GM12801 (cell line): ENCODE results near the gene TNFRSF12A.

ENCODE experiments used
- TF ChIP-seq, protein P1 (sequence below): IDR thresholded peaks from one replicate; pipeline ENCODE4 v1.5.1; 2011; ENCODE audit warnings: control low read depth; ENCODE audit not compliant: insufficient read length; ENCODE audit errors: extremely low read depth

TNFRSF12A gene

DNA sequence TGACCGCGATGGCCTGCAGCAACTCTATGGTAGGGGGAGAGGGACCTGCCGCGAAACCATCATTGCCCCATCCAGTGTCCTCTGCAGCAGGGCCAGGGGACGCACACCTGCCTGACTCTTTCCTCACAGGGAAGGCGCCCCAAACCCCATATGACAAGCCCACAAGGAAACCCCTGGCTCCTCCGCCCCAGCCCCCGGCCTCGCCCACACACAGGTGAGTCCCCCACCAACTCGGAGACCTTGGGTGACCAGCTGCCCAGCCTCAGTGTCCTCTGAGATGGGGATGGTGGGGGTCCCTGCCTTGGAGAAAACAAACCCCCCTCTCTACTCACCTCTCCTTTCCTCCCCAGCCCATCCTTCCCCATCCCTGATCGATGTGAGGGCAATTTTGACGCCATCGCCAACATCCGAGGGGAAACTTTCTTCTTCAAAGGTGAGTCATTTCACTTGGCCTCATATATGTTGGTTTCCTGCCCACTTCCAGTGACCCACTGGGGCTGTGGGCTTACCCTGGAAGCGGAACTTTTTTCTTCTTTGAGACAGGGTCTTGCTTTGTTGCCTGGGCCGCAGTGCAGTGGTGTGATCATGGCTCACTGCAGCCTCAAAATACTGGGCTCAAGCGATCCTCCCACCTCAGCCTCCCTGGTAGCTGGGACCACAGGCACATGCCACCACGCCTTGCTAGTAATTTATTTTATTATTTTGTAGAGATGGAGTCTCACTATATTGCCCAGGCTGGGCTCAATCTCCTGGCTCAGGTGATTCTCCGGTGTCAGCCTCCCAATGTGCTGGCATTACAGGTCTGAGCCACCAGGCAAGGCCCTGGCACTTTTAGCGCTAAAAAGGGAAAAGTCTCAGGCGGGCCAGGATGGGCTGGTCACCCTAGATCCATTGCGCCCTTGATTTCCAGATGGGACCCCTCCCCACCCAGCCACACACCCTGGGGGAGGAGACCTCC lies 37.3 kb downstream of the TNFRSF12A start:
- TF ChIP-seq, protein P1, sequence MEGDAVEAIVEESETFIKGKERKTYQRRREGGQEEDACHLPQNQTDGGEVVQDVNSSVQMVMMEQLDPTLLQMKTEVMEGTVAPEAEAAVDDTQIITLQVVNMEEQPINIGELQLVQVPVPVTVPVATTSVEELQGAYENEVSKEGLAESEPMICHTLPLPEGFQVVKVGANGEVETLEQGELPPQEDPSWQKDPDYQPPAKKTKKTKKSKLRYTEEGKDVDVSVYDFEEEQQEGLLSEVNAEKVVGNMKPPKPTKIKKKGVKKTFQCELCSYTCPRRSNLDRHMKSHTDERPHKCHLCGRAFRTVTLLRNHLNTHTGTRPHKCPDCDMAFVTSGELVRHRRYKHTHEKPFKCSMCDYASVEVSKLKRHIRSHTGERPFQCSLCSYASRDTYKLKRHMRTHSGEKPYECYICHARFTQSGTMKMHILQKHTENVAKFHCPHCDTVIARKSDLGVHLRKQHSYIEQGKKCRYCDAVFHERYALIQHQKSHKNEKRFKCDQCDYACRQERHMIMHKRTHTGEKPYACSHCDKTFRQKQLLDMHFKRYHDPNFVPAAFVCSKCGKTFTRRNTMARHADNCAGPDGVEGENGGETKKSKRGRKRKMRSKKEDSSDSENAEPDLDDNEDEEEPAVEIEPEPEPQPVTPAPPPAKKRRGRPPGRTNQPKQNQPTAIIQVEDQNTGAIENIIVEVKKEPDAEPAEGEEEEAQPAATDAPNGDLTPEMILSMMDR: no peak

DNA sequence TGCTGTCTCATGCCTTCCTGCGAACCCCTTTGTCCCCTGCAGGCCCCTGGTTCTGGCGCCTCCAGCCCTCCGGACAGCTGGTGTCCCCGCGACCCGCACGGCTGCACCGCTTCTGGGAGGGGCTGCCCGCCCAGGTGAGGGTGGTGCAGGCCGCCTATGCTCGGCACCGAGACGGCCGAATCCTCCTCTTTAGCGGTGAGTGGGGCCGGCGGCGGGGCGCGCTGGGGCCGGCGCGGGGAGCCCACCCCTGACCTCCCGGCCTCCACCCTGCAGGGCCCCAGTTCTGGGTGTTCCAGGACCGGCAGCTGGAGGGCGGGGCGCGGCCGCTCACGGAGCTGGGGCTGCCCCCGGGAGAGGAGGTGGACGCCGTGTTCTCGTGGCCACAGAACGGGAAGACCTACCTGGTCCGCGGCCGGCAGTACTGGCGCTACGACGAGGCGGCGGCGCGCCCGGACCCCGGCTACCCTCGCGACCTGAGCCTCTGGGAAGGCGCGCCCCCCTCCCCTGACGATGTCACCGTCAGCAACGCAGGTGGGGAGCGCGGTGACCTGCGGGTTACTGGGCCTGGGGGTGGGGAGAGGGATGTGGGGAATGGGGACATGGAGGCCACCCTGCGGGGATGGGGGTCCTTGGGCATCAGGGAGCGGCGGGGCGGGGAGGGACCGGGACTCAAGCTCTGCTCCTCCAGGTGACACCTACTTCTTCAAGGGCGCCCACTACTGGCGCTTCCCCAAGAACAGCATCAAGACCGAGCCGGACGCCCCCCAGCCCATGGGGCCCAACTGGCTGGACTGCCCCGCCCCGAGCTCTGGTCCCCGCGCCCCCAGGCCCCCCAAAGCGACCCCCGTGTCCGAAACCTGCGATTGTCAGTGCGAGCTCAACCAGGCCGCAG lies 38.2 kb downstream of the TNFRSF12A start:
- TF ChIP-seq, protein P1: no peak

DNA sequence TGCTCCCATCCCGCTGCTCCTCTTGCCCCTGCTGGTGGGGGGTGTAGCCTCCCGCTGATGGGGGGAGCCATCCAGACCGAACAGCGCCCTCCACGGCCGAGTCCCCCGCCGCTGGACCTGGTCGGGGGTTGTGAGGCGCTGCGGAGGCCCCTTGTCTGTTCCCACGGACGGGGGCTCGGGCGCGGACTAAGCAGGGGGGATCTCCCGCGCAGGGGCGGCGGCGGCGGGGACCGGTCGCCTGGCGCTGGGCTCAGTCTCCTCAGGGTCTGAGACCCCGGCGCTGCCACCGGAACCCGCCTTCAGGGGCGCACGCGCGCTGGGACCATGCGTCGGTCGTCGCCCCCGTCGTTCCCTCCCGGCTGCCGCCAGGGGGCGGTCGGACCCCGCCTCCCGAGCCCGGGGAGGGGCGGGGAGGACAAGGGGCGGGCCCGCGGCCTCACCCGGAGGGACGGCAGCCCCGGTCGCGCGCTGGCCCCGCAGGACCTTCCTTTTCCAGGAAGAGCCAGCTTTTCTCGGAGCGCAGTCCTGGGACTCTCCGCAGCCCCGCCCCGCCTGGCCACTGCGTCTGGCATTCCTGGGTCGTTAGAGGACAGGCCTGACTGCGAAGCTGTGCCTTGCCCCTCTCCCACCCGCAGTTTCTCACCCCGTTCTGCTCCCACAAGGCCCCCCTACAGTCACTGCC lies 39.0 kb downstream of the TNFRSF12A start:
- TF ChIP-seq, protein P1: no peak

DNA sequence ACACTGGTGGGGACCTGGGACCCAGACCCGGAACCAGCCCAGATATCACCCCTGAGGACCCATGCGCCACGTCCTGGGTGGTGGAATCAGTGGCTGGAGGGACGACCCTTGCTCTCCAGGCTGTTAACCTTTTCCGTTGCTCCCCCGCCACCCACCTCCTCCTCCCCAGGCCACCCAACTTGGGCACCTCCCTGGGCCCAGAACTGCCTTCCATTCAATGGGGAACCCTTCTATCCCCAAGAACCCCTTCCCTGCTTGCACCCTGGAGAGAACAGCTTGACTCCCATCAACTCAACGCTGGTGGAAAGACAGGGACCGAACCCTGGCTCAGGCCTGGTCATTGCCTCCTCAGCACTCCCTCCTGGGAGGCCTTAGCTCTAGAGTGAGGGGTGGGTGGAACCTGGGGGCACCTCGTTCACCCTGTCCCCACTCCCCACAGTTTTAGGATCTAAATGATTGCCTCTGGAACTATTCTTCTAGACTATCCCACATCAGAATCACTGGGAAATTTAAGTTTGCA lies 39.6 kb downstream of the TNFRSF12A start:
- TF ChIP-seq, protein P1: no peak

DNA sequence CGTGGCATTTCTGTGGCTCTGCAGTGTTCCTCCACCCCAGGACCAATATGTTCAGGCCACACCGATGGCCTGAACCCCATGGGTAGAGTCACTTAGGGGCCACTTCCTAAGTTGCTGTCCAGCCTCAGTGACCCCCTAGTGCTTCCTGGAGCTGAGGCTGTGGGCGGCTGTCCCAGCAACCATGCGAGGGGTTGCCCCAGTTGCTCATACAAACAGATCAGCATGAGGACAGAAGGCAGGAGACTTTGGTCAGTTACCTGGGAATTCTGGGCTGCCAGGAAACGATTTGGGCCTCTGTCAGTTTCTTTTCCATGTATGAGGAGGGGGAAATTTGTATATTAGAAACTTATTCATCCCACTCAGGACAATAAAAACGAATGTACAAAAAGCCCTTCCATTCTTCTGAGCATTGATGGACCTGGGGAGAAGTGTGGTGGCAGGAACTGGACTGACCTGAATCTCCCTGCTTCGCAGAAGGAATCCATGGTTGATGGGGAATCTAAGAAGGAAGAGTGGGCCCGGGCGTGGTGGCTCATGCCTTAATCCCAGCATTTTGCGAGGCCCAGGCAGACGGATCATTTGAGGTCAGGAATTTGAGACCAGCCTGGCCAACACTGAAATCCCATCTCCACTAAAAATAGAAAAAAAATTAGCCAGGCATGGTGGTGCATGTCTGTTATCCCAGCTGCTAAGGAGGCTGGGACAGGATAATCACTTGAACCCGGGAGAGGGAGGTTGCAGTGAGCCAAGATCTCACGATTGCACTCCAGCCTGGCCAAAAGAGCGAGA lies 40.4 kb downstream of the TNFRSF12A start:
- TF ChIP-seq, protein P1: no peak

DNA sequence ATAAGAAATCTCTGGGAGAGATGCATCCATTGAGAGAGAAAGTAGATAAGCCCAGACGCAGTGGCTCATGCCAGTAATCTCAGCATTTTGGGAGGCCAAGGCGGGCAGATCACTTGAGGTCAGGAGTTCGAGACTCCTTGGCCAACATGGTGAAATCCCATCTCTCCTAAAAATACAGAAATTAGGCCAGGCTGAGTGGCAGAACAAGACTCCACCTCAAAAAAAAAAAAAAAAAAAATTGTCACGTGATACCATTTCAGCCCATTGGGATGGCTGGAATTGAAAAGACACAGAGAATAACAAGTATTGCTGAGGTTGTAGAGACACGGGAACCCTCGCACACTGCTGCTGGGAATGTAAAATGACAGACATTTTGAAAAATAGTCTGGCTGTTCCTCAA lies 42.4 kb downstream of the TNFRSF12A start:
- TF ChIP-seq, protein P1: no peak
